B cell (primary cell): ENCODE data around the gene KIAA0319L. TPM values are rescaled to one million over a fixed set of nuclear protein-coding genes. Genes with fewer than 3 reads are reported as not detected.

Source experiments
- ATAC-seq: fragments of 200-7000 bp; cut with Tn5 transposase; one replicate; pipeline ENCODE4 v1.10.0; 2021; ENCODE audit warnings: low read depth, mild to moderate bottlenecking, moderate number of reproducible peaks, moderate library complexity
- CTCF ChIA-PET: fragments of 350-600 bp; sonication (Branson Sonifier 250); formaldehyde crosslinking; loops from one replicate; lab custom pipeline; 2021; ENCODE audit warnings: antibody characterized with exemption, inconsistent platforms; lab: Charles Lee
- POLR2A ChIA-PET: fragments of 350-600 bp; sonication (Branson Sonifier 250); formaldehyde crosslinking; loops from one replicate; lab custom pipeline; 2021; ENCODE audit warnings: antibody characterized with exemption; lab: Charles Lee
- DNase-seq: peaks from one replicate; pipeline ENCODE4 v3.0.0; 2013
- H2AFZ ChIP-seq: 2 replicates; pipeline ENCODE4 v1.6.1; 2012; ENCODE audit warnings: mild to moderate bottlenecking, low read depth, low read length; ENCODE audit not compliant: insufficient read depth, poor library complexity, severe bottlenecking
- H3K27ac ChIP-seq, 2 donors: 1 replicate in 1 of 2; 2 replicates in 1 of 2; pipeline ENCODE4 v1.5.1; 2012 to 2013; ENCODE audit warnings: low read length in 2 of 2, mild to moderate bottlenecking in 2 of 2, moderate library complexity in 1 of 2
- H3K27me3 ChIP-seq, 4 experiments: fragments of 200-600 bp in 1 of 4; sonication (generic) in 1 of 4; replicated peaks in 1 of 4; 1 replicate in 2 of 4; 2 replicates in 2 of 4; pipeline versions ENCODE4 v1.6.1 to v1.7.0; 2013 to 2016; ENCODE audit warnings: low read length in 3 of 4, mild to moderate bottlenecking in 2 of 4, mixed read lengths in 1 of 4, moderate library complexity in 1 of 4; ENCODE audit not compliant: insufficient read depth in 4 of 4, control insufficient read depth in 3 of 4; ENCODE audit errors: control extremely low read depth in 1 of 4
- H3K36me3 ChIP-seq, 2 experiments: replicated peaks in 1 of 2; 1 replicate in 1 of 2; 2 replicates in 1 of 2; pipeline versions ENCODE4 v1.6.1 to v1.7.1; 2013; ENCODE audit warnings: low read length in 1 of 2; ENCODE audit not compliant: insufficient read depth in 2 of 2, control insufficient read depth in 1 of 2; ENCODE audit errors: control extremely low read depth in 1 of 2, extremely low read depth in 1 of 2
- H3K4me1 ChIP-seq, 2 donors: fragments of 200-600 bp in 1 of 2; sonication (generic) in 1 of 2; 1 replicate in 1 of 2; 2 replicates in 1 of 2; pipeline versions ENCODE4 v1.5.1 to v1.6.1; 2013 to 2017; ENCODE audit warnings: low read length in 2 of 2; ENCODE audit not compliant: control insufficient read depth in 2 of 2, insufficient read depth in 2 of 2
- H3K4me2 ChIP-seq: replicated peaks from 2 replicates; pipeline ENCODE3; 2012; ENCODE audit warnings: mild to moderate bottlenecking, low read depth, low read length; ENCODE audit not compliant: poor library complexity, severe bottlenecking
- H3K4me3 ChIP-seq, 5 experiments: fragments of 200-600 bp in 1 of 5; sonication (generic) in 1 of 5; 1 replicate in 3 of 5; 2 replicates in 2 of 5; pipeline versions ENCODE4 v1.5.1 to v1.7.0; 2011 to 2016; ENCODE audit warnings: low read length in 4 of 5, mild to moderate bottlenecking in 4 of 5, low read depth in 2 of 5, control low read depth in 1 of 5, moderate library complexity in 1 of 5; ENCODE audit not compliant: insufficient read depth in 1 of 5; ENCODE audit errors: control extremely low read depth in 1 of 5, extremely low read depth in 1 of 5
- H3K79me2 ChIP-seq: fragments of 200-600 bp; sonication (generic); one replicate; pipeline ENCODE4 v1.6.0; 2016; ENCODE audit warnings: low read length; ENCODE audit not compliant: control insufficient read depth, insufficient read depth
- H3K9ac ChIP-seq: fragments of 200-600 bp; sonication (generic); 2 replicates; pipeline ENCODE4 v1.6.1; 2017; ENCODE audit warnings: mild to moderate bottlenecking, low read length, moderate library complexity
- H3K9me3 ChIP-seq, 3 donors: one replicate each; pipeline versions ENCODE4 v1.6.1 to v1.7.1; 2013; ENCODE audit warnings: low read length in 2 of 3; ENCODE audit not compliant: control insufficient read depth in 2 of 3, insufficient read depth in 1 of 3; ENCODE audit errors: control extremely low read depth in 1 of 3
- H4K20me1 ChIP-seq: 2 replicates; pipeline ENCODE4 v1.6.0; 2012; ENCODE audit warnings: mild to moderate bottlenecking, low read length; ENCODE audit not compliant: insufficient read depth, control insufficient read depth, poor library complexity, severe bottlenecking
- H3K27ac Mint-ChIP-seq: one replicate; pipeline ENCODE4 v1.8.0; 2021; ENCODE audit warnings: mixed read lengths
- H3K27me3 Mint-ChIP-seq: one replicate; pipeline ENCODE4 v1.8.0; 2021; ENCODE audit warnings: mixed read lengths
- H3K4me1 Mint-ChIP-seq: one replicate; pipeline ENCODE4 v1.8.0; 2021; ENCODE audit warnings: mixed read lengths
- H3K4me3 Mint-ChIP-seq: one replicate; pipeline ENCODE4 v1.8.0; 2021; ENCODE audit warnings: mixed read lengths
- H3K9me3 Mint-ChIP-seq: one replicate; pipeline ENCODE4 v1.8.0; 2022; ENCODE audit warnings: mixed read lengths; ENCODE audit not compliant: insufficient read depth
- EZH2 ChIP-seq: IDR thresholded peaks from 2 replicates; pipeline ENCODE4 v1.6.1; 2012; ENCODE audit warnings: borderline replicate concordance, low read depth, mild to moderate bottlenecking, moderate library complexity, low read length; ENCODE audit not compliant: insufficient read depth, poor library complexity, severe bottlenecking
- WGBS: methylation state at CpG from one replicate; pipeline ENCODE4 v1.1.5; 2013; ENCODE audit warnings: missing lambda C conversion rate; ENCODE audit not compliant: insufficient coverage; 5-methylcytosine and 5-hydroxymethylcytosine counted together
- intact Hi-C: fragments of 100-400 bp; cut with micrococcal nuclease; formaldehyde crosslinking; loops from one replicate; pipeline ENCODE4 v1.10.0; 2022
- polyA plus RNA-seq: library from polyadenylated mRNA; depleted of rRNA; stranded (reverse); fragments of >200 nt; gene quantifications from 2 replicates; pipeline ENCODE4 v1.2.3, GENCODE V29; 2012
- total RNA-seq, 2 donors: library from RNA; stranded (reverse); fragments of 120-200 nt in 1 of 2; gene quantifications; 1 replicate in 1 of 2; 2 replicates in 1 of 2; pipeline versions ENCODE4 v1.2.3 to v1.2.4, GENCODE V29; 2013 to 2022
- TF ChIP-seq, protein P1 (sequence below): fragments of 200-600 bp; IDR thresholded peaks from one replicate; pipeline ENCODE4 v1.8.0; 2022; ENCODE audit warnings: antibody characterized with exemption, mild to moderate bottlenecking

The KIAA0319L gene
- total and polyA plus RNA-seq, 2 donors (not counting 1 experiment from before 2014, with no cell fraction given), result 35.9 to 78.1 TPM

GRCh38 chr1:35426097-35426586 lies 131.1 kb downstream of the KIAA0319L start:
- no peak overlapping the region for H2AFZ ChIP-seq
- peaks cover 0 to 2% (median 0%) of the 10 kb centered on the region in 3 donors for H3K9me3 ChIP-seq
- H3K4me2 ChIP-seq, result no peak overlapping the region
- peaks cover 0 to 3% of the 10 kb centered on the region in 2 experiments for H3K36me3 ChIP-seq
- WGBS, result no CpG with 5 or more reads among the region's 2 CpGs
- no peaks in the 10 kb centered on the region for H4K20me1 ChIP-seq
- H3K27me3 Mint-ChIP-seq, result no peaks in the 10 kb centered on the region
- intact Hi-C loops, result no loop called here
- CTCF ChIA-PET, result interaction anchor here (0.5 kb wide), 1 partner anchor 347 kb away, joined by 3 read pairs; no protein-coding TSS in a partner anchor
- TF ChIP-seq, protein P1, sequence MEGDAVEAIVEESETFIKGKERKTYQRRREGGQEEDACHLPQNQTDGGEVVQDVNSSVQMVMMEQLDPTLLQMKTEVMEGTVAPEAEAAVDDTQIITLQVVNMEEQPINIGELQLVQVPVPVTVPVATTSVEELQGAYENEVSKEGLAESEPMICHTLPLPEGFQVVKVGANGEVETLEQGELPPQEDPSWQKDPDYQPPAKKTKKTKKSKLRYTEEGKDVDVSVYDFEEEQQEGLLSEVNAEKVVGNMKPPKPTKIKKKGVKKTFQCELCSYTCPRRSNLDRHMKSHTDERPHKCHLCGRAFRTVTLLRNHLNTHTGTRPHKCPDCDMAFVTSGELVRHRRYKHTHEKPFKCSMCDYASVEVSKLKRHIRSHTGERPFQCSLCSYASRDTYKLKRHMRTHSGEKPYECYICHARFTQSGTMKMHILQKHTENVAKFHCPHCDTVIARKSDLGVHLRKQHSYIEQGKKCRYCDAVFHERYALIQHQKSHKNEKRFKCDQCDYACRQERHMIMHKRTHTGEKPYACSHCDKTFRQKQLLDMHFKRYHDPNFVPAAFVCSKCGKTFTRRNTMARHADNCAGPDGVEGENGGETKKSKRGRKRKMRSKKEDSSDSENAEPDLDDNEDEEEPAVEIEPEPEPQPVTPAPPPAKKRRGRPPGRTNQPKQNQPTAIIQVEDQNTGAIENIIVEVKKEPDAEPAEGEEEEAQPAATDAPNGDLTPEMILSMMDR, result no peak
- no peak for TF ChIP-seq EZH2
- no peaks in the 10 kb centered on the region for H3K9me3 Mint-ChIP-seq
- H3K27ac ChIP-seq, result peak overlapping the region in 1 of 2 donors; percentile 39
- no peak overlapping the region for H3K27ac Mint-ChIP-seq
- no peak overlapping the region for H3K4me3 Mint-ChIP-seq
- POLR2A ChIA-PET, result no interaction called here
- H3K4me1 Mint-ChIP-seq, result peaks cover 4% of the 10 kb centered on the region
- no peaks in the 10 kb centered on the region for H3K4me1 ChIP-seq
- ATAC-seq, result no peak
- H3K9ac ChIP-seq, result no peak overlapping the region
- DNase-seq, result no peak
- no peaks in the 10 kb centered on the region for H3K27me3 ChIP-seq
- H3K79me2 ChIP-seq, result no peaks in the 10 kb centered on the region
- no peak overlapping the region for H3K4me3 ChIP-seq

GRCh38 chr1:35408925-35409324 lies 148.3 kb downstream of the KIAA0319L start:
- no peaks in the 10 kb centered on the region for H3K4me1 Mint-ChIP-seq
- DNase-seq (no peak), ATAC-seq (no peak)
- H3K27ac Mint-ChIP-seq, result no peak overlapping the region
- Histone ChIP-seq H3K79me2 (no peaks in the 10 kb centered on the region), H3K4me1 (no peaks in the 10 kb centered on the region), H3K4me3 (no peak overlapping the region), H4K20me1 (no peaks in the 10 kb centered on the region), H3K36me3 (peaks cover 2 to 40% of the 10 kb centered on the region in 2 experiments), H3K4me2 (no peak overlapping the region), H2AFZ (no peak overlapping the region), H3K27me3 (no peaks in the 10 kb centered on the region), H3K27ac (no peak overlapping the region), H3K9me3 (no peaks in the 10 kb centered on the region), H3K9ac (no peak overlapping the region)
- TF ChIP-seq, protein P1, result no peak
- TF ChIP-seq EZH2, result no peak
- H3K9me3 Mint-ChIP-seq, result peaks cover 2% of the 10 kb centered on the region
- no peaks in the 10 kb centered on the region for H3K27me3 Mint-ChIP-seq
- no peak overlapping the region for H3K4me3 Mint-ChIP-seq
- intact Hi-C loops, result no loop called here
- ChIA-PET CTCF (no interaction called here), POLR2A (no interaction called here)
- no CpG with 5 or more reads among the region's 1 CpG for WGBS
